ENCODE measurements around the gene FBLN2. TPM values are rescaled to one million over a fixed set of nuclear protein-coding genes. Genes with fewer than 3 reads are reported as not detected.

FBLN2 gene
- total RNA-seq, 1 experiment from 2014 or later = 36.7 TPM

DNA sequence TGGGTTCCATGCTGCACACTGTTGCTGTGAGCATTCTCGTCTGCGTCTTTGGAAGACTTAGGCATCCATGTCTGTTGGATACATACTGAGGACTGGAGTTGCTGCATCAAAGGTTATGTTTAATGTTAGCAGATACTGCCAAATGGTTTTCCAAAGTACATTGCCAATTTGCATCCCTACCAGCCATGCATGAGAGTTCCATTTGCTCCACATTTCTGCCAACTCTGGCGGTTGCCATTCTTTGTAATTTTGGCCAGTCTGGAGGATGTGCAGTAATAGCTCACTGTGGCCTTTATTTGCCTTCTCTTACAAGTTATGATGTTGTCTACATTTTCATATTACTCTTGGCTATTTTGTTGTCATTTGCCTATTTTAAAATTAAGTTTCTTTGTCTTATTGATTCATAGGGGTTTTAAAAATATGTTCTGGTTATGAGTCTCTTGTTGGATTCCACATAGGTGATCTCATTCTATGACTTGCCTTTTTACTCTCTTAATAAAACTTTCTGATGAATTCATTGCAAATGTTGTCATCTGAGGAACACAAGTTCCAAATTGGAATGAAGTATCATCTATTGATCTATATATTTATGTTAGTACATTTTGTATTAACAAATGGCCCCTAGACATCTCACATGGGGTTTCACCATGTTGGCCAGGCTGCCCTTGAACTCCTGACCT lies 42.1 kb downstream of the FBLN2 start:
- CTCF ChIA-PET = no interaction called here
- no peaks in the 10 kb centered on the region for H3K9me3 Mint-ChIP-seq (ENCODE audit: unreplicated experiment)
- no peak overlapping the region for H3K4me3 ChIP-seq (ENCODE audit: low read depth, low read length)
- peak overlapping the region; percentile 35 for H3K27ac Mint-ChIP-seq (ENCODE audit: unreplicated experiment)
- H3K4me1 ChIP-seq = peaks cover 57% of the 10 kb centered on the region
- no peak for DNase-seq
- H3K9me3 ChIP-seq = no peaks in the 10 kb centered on the region
- H3K36me3 ChIP-seq (ENCODE audit: control insufficient read depth, insufficient read depth, low read length) = no peaks in the 10 kb centered on the region
- POLR2A ChIA-PET = no interaction called here
- no peaks in the 10 kb centered on the region for H3K36me3 Mint-ChIP-seq (ENCODE audit: insufficient read depth, unreplicated experiment)
- TF ChIP-seq, protein P1, sequence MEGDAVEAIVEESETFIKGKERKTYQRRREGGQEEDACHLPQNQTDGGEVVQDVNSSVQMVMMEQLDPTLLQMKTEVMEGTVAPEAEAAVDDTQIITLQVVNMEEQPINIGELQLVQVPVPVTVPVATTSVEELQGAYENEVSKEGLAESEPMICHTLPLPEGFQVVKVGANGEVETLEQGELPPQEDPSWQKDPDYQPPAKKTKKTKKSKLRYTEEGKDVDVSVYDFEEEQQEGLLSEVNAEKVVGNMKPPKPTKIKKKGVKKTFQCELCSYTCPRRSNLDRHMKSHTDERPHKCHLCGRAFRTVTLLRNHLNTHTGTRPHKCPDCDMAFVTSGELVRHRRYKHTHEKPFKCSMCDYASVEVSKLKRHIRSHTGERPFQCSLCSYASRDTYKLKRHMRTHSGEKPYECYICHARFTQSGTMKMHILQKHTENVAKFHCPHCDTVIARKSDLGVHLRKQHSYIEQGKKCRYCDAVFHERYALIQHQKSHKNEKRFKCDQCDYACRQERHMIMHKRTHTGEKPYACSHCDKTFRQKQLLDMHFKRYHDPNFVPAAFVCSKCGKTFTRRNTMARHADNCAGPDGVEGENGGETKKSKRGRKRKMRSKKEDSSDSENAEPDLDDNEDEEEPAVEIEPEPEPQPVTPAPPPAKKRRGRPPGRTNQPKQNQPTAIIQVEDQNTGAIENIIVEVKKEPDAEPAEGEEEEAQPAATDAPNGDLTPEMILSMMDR (IDR thresholded peaks at IDR 0.05; ENCODE audit: insufficient read depth in 1 of 2, low read depth in 1 of 2, low read length in 1 of 2, severe bottlenecking in 1 of 2, unreplicated experiment in 1 of 2) = no peak
- no peaks in the 10 kb centered on the region for H3K27me3 Mint-ChIP-seq (ENCODE audit: insufficient read depth, unreplicated experiment)
- H3K4me1 Mint-ChIP-seq (ENCODE audit: low read depth, unreplicated experiment) = peaks cover 36% of the 10 kb centered on the region
- BruUV-seq (replicated peaks) = no TSS peak
- intact Hi-C loops (cut with micrococcal nuclease; ENCODE audit: unreplicated experiment) = no loop called here
- no peaks in the 10 kb centered on the region for H3K27me3 ChIP-seq (replicated peaks; ENCODE audit: control insufficient read depth, insufficient read depth, low read length)
- no peak overlapping the region for H3K4me3 Mint-ChIP-seq (ENCODE audit: unreplicated experiment)

DNA sequence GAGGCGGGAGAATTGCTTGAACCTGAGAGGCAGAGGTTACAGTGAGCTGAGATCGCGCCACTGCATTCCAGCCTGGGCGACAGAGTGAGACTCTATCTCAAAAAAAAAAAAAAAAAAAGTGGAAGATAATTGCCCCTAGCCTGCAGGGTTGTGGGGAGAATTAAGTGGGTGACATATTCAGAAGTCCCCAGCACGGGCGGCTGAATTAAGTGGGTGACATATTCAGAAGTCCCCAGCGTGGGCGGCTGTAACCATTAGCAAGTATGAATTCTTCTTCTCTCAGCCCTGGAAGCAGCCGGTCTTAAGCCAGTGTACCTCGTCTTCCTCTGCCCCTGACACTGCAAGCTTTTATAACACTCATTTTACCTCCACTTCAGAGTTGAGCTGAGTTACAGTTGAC lies 44.7 kb downstream of the FBLN2 start:
- peaks cover 49% of the 10 kb centered on the region for H3K4me1 ChIP-seq
- no peak overlapping the region for H3K4me3 ChIP-seq (ENCODE audit: low read depth, low read length)
- no peaks in the 10 kb centered on the region for H3K9me3 Mint-ChIP-seq (ENCODE audit: unreplicated experiment)
- H3K36me3 Mint-ChIP-seq (ENCODE audit: insufficient read depth, unreplicated experiment) = no peaks in the 10 kb centered on the region
- H3K9me3 ChIP-seq = no peaks in the 10 kb centered on the region
- H3K27me3 ChIP-seq (replicated peaks; ENCODE audit: control insufficient read depth, insufficient read depth, low read length) = no peaks in the 10 kb centered on the region
- POLR2A ChIA-PET = no interaction called here
- peaks cover 35% of the 10 kb centered on the region for H3K4me1 Mint-ChIP-seq (ENCODE audit: low read depth, unreplicated experiment)
- TF ChIP-seq, protein P1 (IDR thresholded peaks at IDR 0.05; ENCODE audit: insufficient read depth in 1 of 2, low read depth in 1 of 2, low read length in 1 of 2, severe bottlenecking in 1 of 2, unreplicated experiment in 1 of 2) = no peak
- no peak overlapping the region for H3K27ac Mint-ChIP-seq (ENCODE audit: unreplicated experiment)
- DNase-seq = no peak
- CTCF ChIA-PET = no interaction called here
- H3K27me3 Mint-ChIP-seq (ENCODE audit: insufficient read depth, unreplicated experiment) = no peaks in the 10 kb centered on the region
- no peak overlapping the region for H3K4me3 Mint-ChIP-seq (ENCODE audit: unreplicated experiment)
- no TSS peak for BruUV-seq (replicated peaks)
- intact Hi-C loops (cut with micrococcal nuclease; ENCODE audit: unreplicated experiment) = no loop called here
- no peaks in the 10 kb centered on the region for H3K36me3 ChIP-seq (ENCODE audit: control insufficient read depth, insufficient read depth, low read length)

DNA sequence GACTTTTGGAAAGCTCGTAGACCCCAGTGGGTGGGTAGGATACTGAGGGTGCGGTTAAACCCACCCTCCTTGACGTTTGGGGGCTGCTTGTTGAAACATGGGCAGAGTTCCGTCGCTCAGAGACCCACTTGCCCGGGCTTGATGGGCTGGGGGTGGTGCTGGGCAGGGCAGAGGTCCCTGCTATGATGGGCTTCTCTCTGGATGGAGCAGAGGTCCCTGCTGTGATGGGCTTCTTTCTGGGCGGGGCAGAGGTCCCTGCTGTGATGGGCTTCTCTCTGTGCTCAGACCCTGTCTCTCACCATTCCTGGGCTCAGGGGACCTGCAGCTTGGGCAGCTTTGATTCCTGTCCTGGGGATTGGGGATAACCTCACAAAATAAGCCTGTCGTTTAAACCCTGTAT lies 45.2 kb downstream of the FBLN2 start:
- Mint-ChIP-seq H3K9me3 (ENCODE audit: unreplicated experiment) (no peaks in the 10 kb centered on the region), H3K27ac (ENCODE audit: unreplicated experiment) (peak overlapping the region; percentile 79), H3K4me1 (ENCODE audit: low read depth, unreplicated experiment) (peaks cover 37% of the 10 kb centered on the region), H3K4me3 (ENCODE audit: unreplicated experiment) (no peak overlapping the region), H3K36me3 (ENCODE audit: insufficient read depth, unreplicated experiment) (no peaks in the 10 kb centered on the region), H3K27me3 (ENCODE audit: insufficient read depth, unreplicated experiment) (no peaks in the 10 kb centered on the region)
- intact Hi-C loops (cut with micrococcal nuclease; ENCODE audit: unreplicated experiment) = no loop called here
- no TSS peak for BruUV-seq (replicated peaks)
- H3K4me3 ChIP-seq (ENCODE audit: low read depth, low read length) = no peak overlapping the region
- no peaks in the 10 kb centered on the region for H3K9me3 ChIP-seq
- no peaks in the 10 kb centered on the region for H3K27me3 ChIP-seq (replicated peaks; ENCODE audit: control insufficient read depth, insufficient read depth, low read length)
- DNase-seq = peak in 1 of 2 experiments; percentile 14
- ChIA-PET POLR2A (no interaction called here), CTCF (interaction anchor here (0.6 kb wide), 1 partner anchor 156 kb away, joined by 3 read pairs; no protein-coding TSS in a partner anchor)
- TF ChIP-seq, protein P1 (IDR thresholded peaks at IDR 0.05; ENCODE audit: insufficient read depth in 1 of 2, low read depth in 1 of 2, low read length in 1 of 2, severe bottlenecking in 1 of 2, unreplicated experiment in 1 of 2) = no peak
- peaks cover 46% of the 10 kb centered on the region for H3K4me1 ChIP-seq
- H3K36me3 ChIP-seq (ENCODE audit: control insufficient read depth, insufficient read depth, low read length) = no peaks in the 10 kb centered on the region
